Effector CD8-positive, alpha-beta T cell (primary cell): ENCODE measurements around the gene FGFBP2.
A peak's percentile ranks its signal among the peaks of the same experiment; 100 is the strongest.

ENCODE experiments used
- DNase-seq: peaks from one replicate; lab custom pipeline; 2025; lab: John Stamatoyannopoulos, UW
- total RNA-seq, 4 experiments: gene quantifications; one replicate each; lab custom pipeline; 2026; lab: John Stamatoyannopoulos, UW

The FGFBP2 gene, protein sequence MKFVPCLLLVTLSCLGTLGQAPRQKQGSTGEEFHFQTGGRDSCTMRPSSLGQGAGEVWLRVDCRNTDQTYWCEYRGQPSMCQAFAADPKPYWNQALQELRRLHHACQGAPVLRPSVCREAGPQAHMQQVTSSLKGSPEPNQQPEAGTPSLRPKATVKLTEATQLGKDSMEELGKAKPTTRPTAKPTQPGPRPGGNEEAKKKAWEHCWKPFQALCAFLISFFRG
- 10.9 to 130 (median 95.1) reads per million in 4 experiments for total RNA-seq

GRCh38 chr4:15963001-15963451, at the start of gene FGFBP2:
Gene FGFBP2 (minus strand): TSS chr4:15963175. CDS start chr4:15963129, 46 bp downstream.
- peak; percentile 51 for DNase-seq

DNA sequence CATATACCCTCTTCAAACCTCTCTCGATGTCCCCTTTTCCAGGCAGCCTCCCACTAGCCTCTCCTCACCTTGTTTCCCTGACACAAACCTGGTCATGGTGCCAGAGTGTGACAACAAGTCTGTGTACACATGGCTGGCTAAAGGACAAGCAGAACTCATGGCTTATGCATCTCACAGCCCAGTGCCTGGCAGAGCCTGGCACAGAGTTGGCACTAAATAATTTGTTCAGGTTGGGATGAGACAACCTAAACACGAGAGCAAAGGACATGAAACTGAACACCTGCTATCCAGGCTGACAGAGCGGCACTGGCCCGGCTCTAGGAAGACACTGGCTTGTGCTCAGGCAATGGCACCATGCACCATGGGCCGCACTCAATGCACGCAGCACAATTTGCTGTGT, 48.2 kb upstream of the FGFBP2 start:
- no peak for DNase-seq

GRCh38 chr4:16009153-16009552, 46.2 kb upstream of the FGFBP2 start:
- DNase-seq = no peak

- no peak for DNase-seq
These were observed 44.6 kb upstream of the FGFBP2 start for GRCh38 chr4:16007471-16008095.

DNA sequence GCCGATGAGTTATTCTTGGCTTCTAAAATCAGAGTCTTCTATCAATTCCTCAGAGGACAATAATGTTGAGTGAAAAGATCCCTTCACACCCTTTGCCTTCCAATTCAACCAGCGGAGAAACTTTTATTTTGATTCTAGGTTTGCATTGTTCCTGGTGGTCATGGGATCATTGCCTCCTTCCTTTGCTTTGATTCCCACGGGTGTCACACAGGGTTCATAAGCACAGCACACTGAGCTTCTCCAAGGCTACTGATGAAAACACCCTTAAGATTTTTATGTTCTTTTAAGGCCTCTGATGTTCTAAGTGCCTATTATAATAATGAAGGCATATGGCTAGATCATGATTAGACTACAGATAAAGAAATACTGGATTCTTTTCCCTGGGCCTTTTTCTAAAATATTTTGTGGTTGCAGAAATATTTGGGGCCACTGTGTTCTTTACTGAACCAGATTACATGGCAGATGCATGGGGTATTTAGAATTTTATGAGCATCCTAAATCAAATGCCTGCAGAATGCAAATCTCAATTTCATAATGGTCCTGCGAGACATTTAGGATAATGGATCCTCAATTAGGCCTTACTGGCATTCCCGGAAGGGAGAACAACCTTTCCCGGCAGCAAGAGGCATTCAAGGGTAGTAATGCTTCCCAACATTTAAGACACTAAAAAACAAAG, 43.9 kb upstream of the FGFBP2 start:
- no peak for DNase-seq

DNA sequence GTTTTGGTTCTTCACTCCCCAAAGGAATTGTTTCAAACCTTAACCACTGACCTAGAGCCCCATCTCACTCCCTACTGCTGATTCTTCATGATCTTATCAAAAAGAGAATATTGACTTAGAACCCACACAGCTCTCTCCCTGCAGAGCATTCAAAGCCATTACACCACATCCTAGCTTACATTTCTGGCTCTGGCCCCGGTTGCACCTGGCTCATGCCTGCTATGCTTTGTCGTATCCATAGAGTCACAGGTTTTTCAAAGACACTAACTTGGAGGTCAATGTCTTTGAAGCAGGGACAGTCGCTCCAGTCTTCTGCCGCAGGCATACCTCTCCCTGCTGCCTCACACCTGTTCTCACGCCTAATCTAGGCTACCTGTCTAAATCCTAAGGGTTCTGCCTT, 42.7 kb upstream of the FGFBP2 start:
- DNase-seq = no peak

- peak; percentile 2 for DNase-seq
These were observed 38.5 kb upstream of the FGFBP2 start for GRCh38 chr4:16001484-16001858.

GRCh38 chr4:16000708-16001483, 37.9 kb upstream of the FGFBP2 start:
- DNase-seq = peak; percentile 1

GRCh38 chr4:15996773-15997172, 33.8 kb upstream of the FGFBP2 start:
- no peak for DNase-seq

GRCh38 chr4:15995826-15996225, 32.9 kb upstream of the FGFBP2 start:
- no peak for DNase-seq

DNA sequence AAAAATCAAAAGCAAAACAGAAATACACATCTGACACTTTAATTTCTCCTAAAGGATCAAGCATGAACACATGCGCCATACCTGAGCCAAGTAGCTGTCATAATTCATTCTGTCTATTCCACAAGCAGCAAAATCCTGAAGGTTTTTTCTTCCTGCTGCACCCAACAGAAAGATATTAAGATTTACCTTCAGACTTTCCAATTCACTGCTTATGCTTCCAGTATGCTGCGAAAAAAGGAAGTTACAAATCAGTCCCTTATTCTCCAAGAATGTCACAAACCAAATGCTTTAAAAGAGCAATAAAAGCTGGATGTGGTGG, 29.2 kb upstream of the FGFBP2 start:
- no peak for DNase-seq

- no peak for DNase-seq
These were observed 27.8 kb upstream of the FGFBP2 start for GRCh38 chr4:15990570-15991285.

DNA sequence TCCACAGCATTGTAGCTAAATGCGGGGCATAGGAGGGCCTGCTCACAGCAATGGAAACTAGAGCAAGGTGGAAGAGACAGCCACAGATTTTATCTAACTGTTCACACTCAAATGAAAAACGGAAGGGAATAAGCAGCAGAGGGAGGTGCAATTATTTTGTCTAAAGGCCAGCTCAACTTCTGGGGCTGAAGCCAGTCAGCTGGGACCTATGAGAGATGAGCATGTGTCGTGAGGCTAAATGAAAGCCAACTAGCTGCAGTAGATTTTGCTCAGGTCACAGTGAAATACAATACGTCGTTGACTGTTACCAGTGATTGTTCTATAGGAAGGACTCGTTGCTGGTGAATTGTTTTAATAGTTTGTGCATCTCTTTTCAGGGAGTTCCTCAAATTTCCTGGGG, 26.4 kb upstream of the FGFBP2 start:
- no peak for DNase-seq

DNA sequence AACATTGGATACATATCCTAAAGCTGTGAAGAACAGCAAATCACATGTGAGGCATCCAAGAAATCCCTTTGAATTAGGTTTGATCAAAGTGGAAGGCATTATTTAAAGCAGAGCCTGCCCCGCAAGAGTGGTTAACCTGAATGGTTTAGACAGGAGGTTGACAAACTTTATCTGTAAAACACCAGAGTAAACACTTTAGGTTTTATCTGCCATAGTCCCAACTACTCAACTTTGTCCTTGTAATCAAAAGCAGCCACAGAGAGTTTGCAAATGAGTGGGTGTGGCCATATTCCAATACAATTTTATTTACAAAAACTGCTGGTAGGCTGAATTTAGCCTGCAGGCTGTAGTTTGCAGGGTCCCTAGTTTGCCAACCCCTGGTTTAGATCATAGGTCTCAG, 25.2 kb upstream of the FGFBP2 start:
- no peak for DNase-seq

DNA sequence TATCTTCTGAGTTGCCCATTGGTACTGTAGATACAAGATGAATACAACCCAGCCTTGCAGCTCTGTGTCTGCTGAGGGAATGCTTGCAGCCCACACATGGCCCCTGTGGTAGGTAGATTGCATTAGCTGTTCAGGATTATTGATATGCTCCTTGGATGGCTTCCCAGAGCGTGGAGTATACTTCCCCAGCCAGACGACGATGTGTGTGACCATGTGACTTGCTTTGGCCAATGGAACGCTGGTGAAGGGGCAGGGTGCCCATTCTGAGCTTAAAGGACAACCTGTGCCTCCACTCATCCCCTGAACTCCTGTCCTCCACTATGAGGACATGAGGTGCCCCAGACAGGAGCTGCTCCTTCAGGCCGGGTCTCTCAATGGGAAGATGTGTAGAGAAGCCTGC, 23.9 kb upstream of the FGFBP2 start:
- no peak for DNase-seq

GRCh38 chr4:15983610-15984009, 20.6 kb upstream of the FGFBP2 start:
- no peak for DNase-seq

DNA sequence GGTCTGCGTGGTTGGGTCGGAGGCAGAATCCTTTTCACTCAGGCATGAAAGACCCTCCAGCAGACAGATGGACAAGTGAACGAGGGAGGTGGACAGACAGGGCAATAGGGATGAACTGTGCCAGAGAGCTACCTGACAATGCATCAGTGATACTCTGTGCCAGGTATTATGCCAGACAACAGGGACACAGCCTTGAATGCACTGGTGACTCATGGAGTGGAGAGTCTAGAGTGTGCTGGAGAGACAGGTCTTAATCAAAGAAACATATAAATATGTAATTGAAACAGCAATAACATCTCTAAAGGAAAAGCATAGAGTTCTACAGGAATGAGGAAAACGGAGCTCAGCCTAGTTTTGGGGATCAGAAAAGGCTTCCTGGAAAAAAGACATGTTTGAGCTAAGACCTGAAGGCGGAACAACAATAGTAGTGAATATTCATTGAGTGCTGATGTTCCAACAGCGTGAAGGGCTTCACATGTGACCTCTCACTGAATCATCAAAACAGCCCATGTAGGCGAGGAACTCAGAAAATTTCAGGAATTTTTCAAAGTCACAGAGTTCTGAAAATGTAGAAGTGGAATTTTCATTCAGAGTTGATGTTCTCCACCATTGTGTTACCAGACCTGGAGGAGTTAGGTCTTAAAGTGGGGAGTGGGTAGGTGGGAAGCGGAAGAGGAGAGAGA, 20.0 kb upstream of the FGFBP2 start:
- DNase-seq = no peak

DNA sequence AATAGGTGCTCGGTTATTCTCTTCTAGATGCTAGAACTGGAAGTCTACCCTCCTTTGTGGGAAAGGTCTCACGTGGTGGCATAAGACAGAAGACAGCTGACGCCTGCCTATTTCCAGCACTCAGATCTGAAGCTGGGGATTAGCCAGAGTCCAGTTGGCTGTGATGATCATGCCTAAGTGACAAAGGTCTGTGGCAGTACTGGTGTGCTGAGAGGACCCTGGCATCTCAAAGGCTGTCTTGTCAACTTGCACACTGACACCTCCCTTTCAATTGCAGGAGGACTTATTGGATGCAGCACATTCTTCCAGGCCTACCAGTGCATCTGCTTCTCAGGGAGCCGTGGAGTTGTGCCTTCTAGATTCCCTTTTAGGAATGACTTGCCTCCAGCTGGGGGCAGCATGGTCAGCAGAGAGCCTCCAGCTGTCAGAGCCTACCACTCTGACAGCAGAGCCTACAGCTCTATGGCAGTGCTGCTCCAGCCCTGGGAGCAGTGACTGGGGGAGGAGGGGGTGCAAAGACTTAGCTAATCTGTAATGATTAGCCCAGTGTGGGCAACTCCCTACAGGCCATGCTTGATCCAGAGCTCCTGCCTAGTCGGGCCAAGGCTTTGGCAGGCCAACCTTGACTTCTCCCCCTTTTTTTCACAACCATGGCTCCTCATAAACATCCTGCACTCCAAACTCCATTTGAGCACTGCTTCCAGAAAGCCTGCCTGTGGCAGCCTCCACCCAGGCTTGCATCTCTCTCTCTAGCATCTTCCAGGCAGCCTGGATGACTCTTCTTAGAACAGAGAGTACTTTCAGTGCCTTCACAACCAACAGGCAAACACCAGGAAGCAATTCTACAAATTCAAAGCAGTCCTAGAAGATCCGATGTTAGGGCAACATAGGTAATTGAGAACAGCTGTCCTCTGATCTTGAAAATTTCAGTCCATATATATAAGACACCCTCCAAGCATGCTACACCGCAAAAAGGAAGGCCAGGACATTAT, 13.8 kb upstream of the FGFBP2 start:
- no peak for DNase-seq

GRCh38 chr4:15971068-15971801, 8.3 kb upstream of the FGFBP2 start:
- DNase-seq = no peak
